ENCODE measurements around the gene NISCH.
A peak's percentile ranks its signal among the peaks of the same experiment; 100 is the strongest.

NISCH gene

DNA sequence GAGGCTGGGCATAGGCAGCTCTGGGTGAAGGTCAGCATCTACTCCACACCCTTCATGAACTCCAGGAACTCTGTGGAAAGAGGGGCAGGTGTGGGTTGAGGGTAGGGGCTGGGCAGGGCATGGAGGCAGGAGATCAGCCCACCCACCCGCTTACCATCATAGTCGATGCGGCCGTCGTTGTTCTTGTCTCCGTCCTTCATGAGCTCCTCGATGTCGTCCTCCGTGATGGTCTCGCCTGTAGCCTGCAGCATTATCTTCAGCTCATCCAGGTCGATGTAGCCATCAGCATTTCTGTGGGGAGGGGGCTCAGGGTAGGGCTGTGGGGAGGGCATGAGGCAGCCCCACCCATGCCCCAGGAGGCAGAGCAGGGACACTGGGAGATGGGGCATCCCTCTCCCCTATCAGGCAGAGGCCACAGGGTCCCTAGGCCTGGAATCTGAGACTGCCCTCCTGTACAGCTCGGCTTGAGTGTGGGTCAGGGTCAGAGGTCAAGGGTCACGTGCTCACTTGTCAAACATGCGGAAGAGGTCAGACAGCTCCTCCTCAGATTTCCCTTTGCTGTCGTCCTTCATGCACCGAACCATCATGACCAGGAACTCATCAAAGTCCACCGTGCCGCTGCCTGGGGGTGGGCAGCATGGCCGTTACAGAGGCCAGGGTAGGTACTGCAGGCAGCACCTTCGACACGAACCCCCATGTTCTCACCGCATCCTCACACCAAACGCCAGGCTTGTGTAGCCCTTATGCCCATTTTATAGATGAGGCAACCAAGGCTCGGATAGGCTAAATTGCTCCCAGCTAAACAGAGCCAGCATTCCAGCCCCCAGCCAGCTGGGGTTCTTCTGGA is 3.9 kb upstream of the NISCH start:
- TF ChIP-seq SPI1 (IDR thresholded peaks at IDR 0.05; ENCODE audit: borderline replicate concordance, low read depth) (no peak), GABPA (IDR thresholded peaks at IDR 0.05; ENCODE audit: low read depth) (no peak), CTCF (IDR thresholded peaks at IDR 0.05; ENCODE audit: insufficient read depth, low read length) (no peak), POLR2AphosphoS5 (IDR thresholded peaks at IDR 0.05; ENCODE audit: low read depth) (no peak), REST (IDR thresholded peaks at IDR 0.05; ENCODE audit: insufficient replicate concordance, low read depth) (no peak)
- H3K4me3 ChIP-seq (replicated peaks; ENCODE audit: insufficient read depth, low read length): no peak overlapping the region
- H3K27me3 ChIP-seq (ENCODE audit: insufficient read depth, poor library complexity, severe bottlenecking): no peaks in the 10 kb centered on the region
- no peak overlapping the region for H3K27ac ChIP-seq (replicated peaks)
- DNase-seq (ENCODE audit: low read depth in 1 of 2, low spot score in 1 of 2): no peak

GRCh38 chr3:52452126-52452525 is 3.3 kb upstream of the NISCH start:
- no peaks in the 10 kb centered on the region for H3K27me3 ChIP-seq (ENCODE audit: insufficient read depth, poor library complexity, severe bottlenecking)
- DNase-seq (ENCODE audit: low read depth in 1 of 2, low spot score in 1 of 2): no peak
- TF ChIP-seq POLR2AphosphoS5 (IDR thresholded peaks at IDR 0.05; ENCODE audit: low read depth): no peak
- TF ChIP-seq GABPA (IDR thresholded peaks at IDR 0.05; ENCODE audit: low read depth): no peak
- no peak for TF ChIP-seq CTCF (IDR thresholded peaks at IDR 0.05; ENCODE audit: insufficient read depth, low read length)
- TF ChIP-seq SPI1 (IDR thresholded peaks at IDR 0.05; ENCODE audit: borderline replicate concordance, low read depth): no peak
- TF ChIP-seq REST (IDR thresholded peaks at IDR 0.05; ENCODE audit: insufficient replicate concordance, low read depth): no peak
- no peak overlapping the region for H3K27ac ChIP-seq (replicated peaks)
- no peak overlapping the region for H3K4me3 ChIP-seq (replicated peaks; ENCODE audit: insufficient read depth, low read length)

GRCh38 chr3:52452570-52453221 is 2.7 kb upstream of the NISCH start:
- DNase-seq (ENCODE audit: low read depth in 1 of 2, low spot score in 1 of 2): no peak
- H3K27ac ChIP-seq (replicated peaks): no peak overlapping the region
- no peak overlapping the region for H3K4me3 ChIP-seq (replicated peaks; ENCODE audit: insufficient read depth, low read length)
- no peak for TF ChIP-seq SPI1 (IDR thresholded peaks at IDR 0.05; ENCODE audit: borderline replicate concordance, low read depth)
- TF ChIP-seq POLR2AphosphoS5 (IDR thresholded peaks at IDR 0.05; ENCODE audit: low read depth): no peak
- no peak for TF ChIP-seq GABPA (IDR thresholded peaks at IDR 0.05; ENCODE audit: low read depth)
- H3K27me3 ChIP-seq (ENCODE audit: insufficient read depth, poor library complexity, severe bottlenecking): no peaks in the 10 kb centered on the region

DNA sequence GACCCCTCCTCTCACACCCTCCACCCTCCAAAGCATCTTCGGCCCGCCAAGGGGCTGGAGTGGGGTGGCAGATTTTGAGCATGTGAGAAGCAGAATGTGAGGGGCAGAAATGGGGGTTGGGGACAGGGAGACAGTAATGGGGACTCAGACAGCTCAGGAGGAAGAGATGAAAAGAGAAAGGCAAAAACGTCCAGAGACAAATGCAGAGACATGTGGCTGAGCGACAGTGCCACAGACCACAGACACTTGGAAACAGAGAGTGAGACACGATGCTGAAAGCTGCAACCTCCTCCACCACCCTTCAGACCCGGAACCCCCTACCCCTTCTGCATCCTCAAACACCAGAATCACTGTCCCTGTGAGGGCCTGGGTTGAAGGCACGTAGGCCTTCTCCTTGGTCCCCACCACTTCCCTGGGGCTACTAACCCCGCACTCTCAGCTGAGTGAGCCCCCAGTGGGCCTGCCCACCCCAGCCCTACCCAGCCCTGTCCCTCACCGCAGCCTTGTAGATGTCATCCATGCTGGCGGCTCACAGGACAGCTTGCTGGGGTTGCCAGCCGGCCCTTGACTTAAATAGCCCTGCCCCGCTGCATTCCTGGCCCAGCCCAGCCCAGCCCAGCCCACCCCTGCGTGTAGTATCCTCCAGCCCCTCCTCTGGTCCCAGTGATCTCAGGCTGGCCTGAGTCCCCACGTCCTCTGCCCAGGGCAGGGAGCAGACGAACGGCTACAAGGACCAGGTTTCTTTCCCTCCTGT is 1.7 kb upstream of the NISCH start, which contains the start of gene TNNC1:
Gene TNNC1 (minus strand): TSS at position 546 of the 754 bp plus-strand sequence. CDS start 26 bp downstream, at position 520.
- no peaks in the 10 kb centered on the region for H3K27me3 ChIP-seq (ENCODE audit: insufficient read depth, poor library complexity, severe bottlenecking)
- peak within 1 kb of the TSS; percentile 77; the same call in 1 of the 2 replicates for H3K4me3 ChIP-seq (replicated peaks; ENCODE audit: insufficient read depth, low read length)
- TF ChIP-seq REST (IDR thresholded peaks at IDR 0.05; ENCODE audit: insufficient replicate concordance, low read depth): no peak
- TF ChIP-seq SPI1 (IDR thresholded peaks at IDR 0.05; ENCODE audit: borderline replicate concordance, low read depth): no peak
- no peak for TF ChIP-seq GABPA (IDR thresholded peaks at IDR 0.05; ENCODE audit: low read depth)
- no peak for TF ChIP-seq POLR2AphosphoS5 (IDR thresholded peaks at IDR 0.05; ENCODE audit: low read depth)
- no peak for TF ChIP-seq CTCF (IDR thresholded peaks at IDR 0.05; ENCODE audit: insufficient read depth, low read length)
- peak within 1 kb of the TSS; percentile 89; the same call in 1 of the 2 replicates for H3K27ac ChIP-seq (replicated peaks)
- no peak for DNase-seq (ENCODE audit: low read depth in 1 of 2, low spot score in 1 of 2)

All from HL-60 (cell line).